H1 (cell line): Measurements from ENCODE around the gene ARL14. TPM values are rescaled to one million over a fixed set of nuclear protein-coding genes. Genes with fewer than 3 reads are reported as not detected.

Experiments
- ASH2L ChIP-seq: fragments of 200-600, 300-600 bp; sonication (generic); IDR thresholded peaks from one replicate; pipeline ENCODE4 v1.7.1; 2017; ENCODE audit warnings: low read length
- BRCA1 ChIP-seq: IDR thresholded peaks from 2 replicates; pipeline ENCODE4 v1.6.1; 2012; ENCODE audit warnings: low read depth, low read length, improper control_type of control experiment
- MAX ChIP-seq: IDR thresholded peaks from 2 replicates; pipeline ENCODE4 v1.6.1; 2012; ENCODE audit warnings: inconsistent platforms
- RNF2 ChIP-seq: fragments of 200-900, 300-1000 bp; sonication (generic); IDR thresholded peaks from 2 replicates; pipeline ENCODE4 v1.7.1; 2016; ENCODE audit warnings: borderline replicate concordance, low read depth, mild to moderate bottlenecking, antibody characterized with exemption, low read length; ENCODE audit not compliant: poor library complexity, severe bottlenecking; ENCODE audit errors: missing control alignments
- SAP30 ChIP-seq: fragments of 300-600 bp; sonication (generic); IDR thresholded peaks from 2 replicates; pipeline ENCODE4 v1.7.1; 2012; ENCODE audit warnings: low read length, moderate library complexity, mild to moderate bottlenecking, inconsistent platforms; ENCODE audit not compliant: insufficient read depth, insufficient replicate concordance
- polyA plus RNA-seq, 7 experiments: library from polyadenylated mRNA; depleted of rRNA in 3 of 7; stranded (reverse) in 5 of 7; unstranded in 2 of 7; fragments of >200 nt in 5 of 7; fragments of 200-250 nt in 2 of 7; gene quantifications; 1 replicate in 5 of 7; 2 replicates in 1 of 7; 4 replicates in 1 of 7; pipeline versions ENCODE4 v1.2.1 to v1.2.3, GENCODE V29; 2011 to 2013; ENCODE audit warnings: missing spikeins in 2 of 7, mixed read lengths in 2 of 7
- total RNA-seq: library from RNA; stranded (reverse); fragmentation: NEBNext Ultra II Directional; extraction: Animal tissue kit (Norgen Biotek cat#: 25700); gene quantifications from 2 replicates; pipeline ENCODE4 v1.2.1, GENCODE V29; 2021
- TF ChIP-seq, protein P1 (sequence below): fragments of 300-600 bp; sonication (generic); IDR thresholded peaks from 2 replicates; pipeline ENCODE4 v1.7.1; 2012; ENCODE audit warnings: low read length, moderate library complexity, mild to moderate bottlenecking, inconsistent platforms; ENCODE audit not compliant: insufficient replicate concordance
- TF ChIP-seq, protein P2 (sequence below): IDR thresholded peaks from 2 replicates; pipeline ENCODE4 v1.6.1; 2011; ENCODE audit warnings: low read length, improper control_type of control experiment

Gene ARL14
- total and polyA plus RNA-seq, 2 of the 8 experiments (the other 6 are each of a cell fraction or from before 2014, with no cell fraction given) = not detected

GRCh38 chr3:160698599-160699195 lies 21.7 kb downstream of the ARL14 start (continued):
- TF ChIP-seq BRCA1 (no peak), RNF2 (no peak), SAP30 (no peak), MAX (no peak), ASH2L (no peak)
- TF ChIP-seq, protein P1, sequence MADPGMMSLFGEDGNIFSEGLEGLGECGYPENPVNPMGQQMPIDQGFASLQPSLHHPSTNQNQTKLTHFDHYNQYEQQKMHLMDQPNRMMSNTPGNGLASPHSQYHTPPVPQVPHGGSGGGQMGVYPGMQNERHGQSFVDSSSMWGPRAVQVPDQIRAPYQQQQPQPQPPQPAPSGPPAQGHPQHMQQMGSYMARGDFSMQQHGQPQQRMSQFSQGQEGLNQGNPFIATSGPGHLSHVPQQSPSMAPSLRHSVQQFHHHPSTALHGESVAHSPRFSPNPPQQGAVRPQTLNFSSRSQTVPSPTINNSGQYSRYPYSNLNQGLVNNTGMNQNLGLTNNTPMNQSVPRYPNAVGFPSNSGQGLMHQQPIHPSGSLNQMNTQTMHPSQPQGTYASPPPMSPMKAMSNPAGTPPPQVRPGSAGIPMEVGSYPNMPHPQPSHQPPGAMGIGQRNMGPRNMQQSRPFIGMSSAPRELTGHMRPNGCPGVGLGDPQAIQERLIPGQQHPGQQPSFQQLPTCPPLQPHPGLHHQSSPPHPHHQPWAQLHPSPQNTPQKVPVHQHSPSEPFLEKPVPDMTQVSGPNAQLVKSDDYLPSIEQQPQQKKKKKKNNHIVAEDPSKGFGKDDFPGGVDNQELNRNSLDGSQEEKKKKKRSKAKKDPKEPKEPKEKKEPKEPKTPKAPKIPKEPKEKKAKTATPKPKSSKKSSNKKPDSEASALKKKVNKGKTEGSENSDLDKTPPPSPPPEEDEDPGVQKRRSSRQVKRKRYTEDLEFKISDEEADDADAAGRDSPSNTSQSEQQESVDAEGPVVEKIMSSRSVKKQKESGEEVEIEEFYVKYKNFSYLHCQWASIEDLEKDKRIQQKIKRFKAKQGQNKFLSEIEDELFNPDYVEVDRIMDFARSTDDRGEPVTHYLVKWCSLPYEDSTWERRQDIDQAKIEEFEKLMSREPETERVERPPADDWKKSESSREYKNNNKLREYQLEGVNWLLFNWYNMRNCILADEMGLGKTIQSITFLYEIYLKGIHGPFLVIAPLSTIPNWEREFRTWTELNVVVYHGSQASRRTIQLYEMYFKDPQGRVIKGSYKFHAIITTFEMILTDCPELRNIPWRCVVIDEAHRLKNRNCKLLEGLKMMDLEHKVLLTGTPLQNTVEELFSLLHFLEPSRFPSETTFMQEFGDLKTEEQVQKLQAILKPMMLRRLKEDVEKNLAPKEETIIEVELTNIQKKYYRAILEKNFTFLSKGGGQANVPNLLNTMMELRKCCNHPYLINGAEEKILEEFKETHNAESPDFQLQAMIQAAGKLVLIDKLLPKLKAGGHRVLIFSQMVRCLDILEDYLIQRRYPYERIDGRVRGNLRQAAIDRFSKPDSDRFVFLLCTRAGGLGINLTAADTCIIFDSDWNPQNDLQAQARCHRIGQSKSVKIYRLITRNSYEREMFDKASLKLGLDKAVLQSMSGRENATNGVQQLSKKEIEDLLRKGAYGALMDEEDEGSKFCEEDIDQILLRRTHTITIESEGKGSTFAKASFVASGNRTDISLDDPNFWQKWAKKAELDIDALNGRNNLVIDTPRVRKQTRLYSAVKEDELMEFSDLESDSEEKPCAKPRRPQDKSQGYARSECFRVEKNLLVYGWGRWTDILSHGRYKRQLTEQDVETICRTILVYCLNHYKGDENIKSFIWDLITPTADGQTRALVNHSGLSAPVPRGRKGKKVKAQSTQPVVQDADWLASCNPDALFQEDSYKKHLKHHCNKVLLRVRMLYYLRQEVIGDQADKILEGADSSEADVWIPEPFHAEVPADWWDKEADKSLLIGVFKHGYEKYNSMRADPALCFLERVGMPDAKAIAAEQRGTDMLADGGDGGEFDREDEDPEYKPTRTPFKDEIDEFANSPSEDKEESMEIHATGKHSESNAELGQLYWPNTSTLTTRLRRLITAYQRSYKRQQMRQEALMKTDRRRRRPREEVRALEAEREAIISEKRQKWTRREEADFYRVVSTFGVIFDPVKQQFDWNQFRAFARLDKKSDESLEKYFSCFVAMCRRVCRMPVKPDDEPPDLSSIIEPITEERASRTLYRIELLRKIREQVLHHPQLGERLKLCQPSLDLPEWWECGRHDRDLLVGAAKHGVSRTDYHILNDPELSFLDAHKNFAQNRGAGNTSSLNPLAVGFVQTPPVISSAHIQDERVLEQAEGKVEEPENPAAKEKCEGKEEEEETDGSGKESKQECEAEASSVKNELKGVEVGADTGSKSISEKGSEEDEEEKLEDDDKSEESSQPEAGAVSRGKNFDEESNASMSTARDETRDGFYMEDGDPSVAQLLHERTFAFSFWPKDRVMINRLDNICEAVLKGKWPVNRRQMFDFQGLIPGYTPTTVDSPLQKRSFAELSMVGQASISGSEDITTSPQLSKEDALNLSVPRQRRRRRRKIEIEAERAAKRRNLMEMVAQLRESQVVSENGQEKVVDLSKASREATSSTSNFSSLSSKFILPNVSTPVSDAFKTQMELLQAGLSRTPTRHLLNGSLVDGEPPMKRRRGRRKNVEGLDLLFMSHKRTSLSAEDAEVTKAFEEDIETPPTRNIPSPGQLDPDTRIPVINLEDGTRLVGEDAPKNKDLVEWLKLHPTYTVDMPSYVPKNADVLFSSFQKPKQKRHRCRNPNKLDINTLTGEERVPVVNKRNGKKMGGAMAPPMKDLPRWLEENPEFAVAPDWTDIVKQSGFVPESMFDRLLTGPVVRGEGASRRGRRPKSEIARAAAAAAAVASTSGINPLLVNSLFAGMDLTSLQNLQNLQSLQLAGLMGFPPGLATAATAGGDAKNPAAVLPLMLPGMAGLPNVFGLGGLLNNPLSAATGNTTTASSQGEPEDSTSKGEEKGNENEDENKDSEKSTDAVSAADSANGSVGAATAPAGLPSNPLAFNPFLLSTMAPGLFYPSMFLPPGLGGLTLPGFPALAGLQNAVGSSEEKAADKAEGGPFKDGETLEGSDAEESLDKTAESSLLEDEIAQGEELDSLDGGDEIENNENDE = no peak
- TF ChIP-seq, protein P2, sequence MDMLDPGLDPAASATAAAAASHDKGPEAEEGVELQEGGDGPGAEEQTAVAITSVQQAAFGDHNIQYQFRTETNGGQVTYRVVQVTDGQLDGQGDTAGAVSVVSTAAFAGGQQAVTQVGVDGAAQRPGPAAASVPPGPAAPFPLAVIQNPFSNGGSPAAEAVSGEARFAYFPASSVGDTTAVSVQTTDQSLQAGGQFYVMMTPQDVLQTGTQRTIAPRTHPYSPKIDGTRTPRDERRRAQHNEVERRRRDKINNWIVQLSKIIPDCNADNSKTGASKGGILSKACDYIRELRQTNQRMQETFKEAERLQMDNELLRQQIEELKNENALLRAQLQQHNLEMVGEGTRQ = no peak
